HepG2 (cell line): Measurements from ENCODE around the gene NPW. TPM values are rescaled to one million over a fixed set of nuclear protein-coding genes. Genes with fewer than 3 reads are reported as not detected.
A peak's percentile ranks its signal among the peaks of the same experiment; 100 is the strongest.

Experiments
- CEBPB ChIP-seq: IDR thresholded peaks from 2 replicates; pipeline ENCODE4 v1.6.1; 2011; ENCODE audit warnings: low read depth, low read length, improper control_type of control experiment, borderline replicate concordance
- FOXA3 ChIP-seq: IDR thresholded peaks from 2 replicates; pipeline ENCODE4 v1.6.1; 2016; ENCODE audit warnings: missing genetic modification reagents, missing compliant biosample characterization
- FOXK1 ChIP-seq: sonication (generic); formaldehyde crosslinking; IDR thresholded peaks from 2 replicates; pipeline ENCODE4 v1.4.0; 2020; ENCODE audit warnings: low read depth, missing genetic modification reagents, borderline replicate concordance
- GABPB1 ChIP-seq: IDR thresholded peaks from 2 replicates; pipeline ENCODE4 v1.6.1; 2016; ENCODE audit warnings: mild to moderate bottlenecking, missing genetic modification reagents, moderate library complexity, missing compliant biosample characterization
- HDAC1 ChIP-seq: sonication (generic); formaldehyde crosslinking; IDR thresholded peaks from 2 replicates; pipeline ENCODE4 v1.5.1; 2020; ENCODE audit warnings: mild to moderate bottlenecking, missing genetic modification reagents
- HNRNPUL1 ChIP-seq: fragments of 200-400 bp; formaldehyde crosslinking; IDR thresholded peaks from 2 replicates; pipeline ENCODE4 v1.6.1; 2017; ENCODE audit warnings: low read depth, mild to moderate bottlenecking, low read length, moderate library complexity
- HOXA3 ChIP-seq: sonication (generic); formaldehyde crosslinking; IDR thresholded peaks from 2 replicates; pipeline ENCODE4 v1.5.0; 2020; ENCODE audit warnings: missing genetic modification reagents
- JDP2 ChIP-seq: sonication (generic); formaldehyde crosslinking; IDR thresholded peaks from 2 replicates; pipeline ENCODE4 v1.8.1; 2022; ENCODE audit warnings: missing genetic modification reagents, borderline replicate concordance
- MEIS1 ChIP-seq: sonication (generic); formaldehyde crosslinking; IDR thresholded peaks from 2 replicates; pipeline ENCODE4 v1.9.0; 2021; ENCODE audit warnings: mild to moderate bottlenecking, missing genetic modification reagents, moderate library complexity, borderline replicate concordance
- MTA1 ChIP-seq: sonication (generic); formaldehyde crosslinking; IDR thresholded peaks from 2 replicates; pipeline ENCODE4 v1.4.0; 2020; ENCODE audit warnings: missing genetic modification reagents, mild to moderate bottlenecking, borderline replicate concordance
- NONO ChIP-seq, 2 experiments: fragments of 450-650 bp in 1 of 2; sonication (generic) in 1 of 2; formaldehyde crosslinking in 1 of 2; IDR thresholded peaks in 1 of 2; conservative IDR thresholded peaks in 1 of 2; 2 replicates each; pipeline versions ENCODE4 v1.6.1 to v1.8.0; 2017 to 2022; ENCODE audit warnings: mild to moderate bottlenecking in 1 of 2, missing genetic modification reagents in 1 of 2, moderate library complexity in 1 of 2
- SUZ12 ChIP-seq: fragments of 150-350 bp; IDR thresholded peaks from 2 replicates; pipeline ENCODE4 v1.6.1; 2014; ENCODE audit warnings: low read depth, low read length
- ZNF121 ChIP-seq: sonication (generic); formaldehyde crosslinking; IDR thresholded peaks from 2 replicates; pipeline ENCODE4 v1.5.0; 2020; ENCODE audit warnings: mild to moderate bottlenecking, missing genetic modification reagents
- ZNF496 ChIP-seq: sonication (generic); formaldehyde crosslinking; IDR thresholded peaks from 2 replicates; pipeline ENCODE4 v1.8.1; 2023; ENCODE audit warnings: mild to moderate bottlenecking, moderate library complexity, missing genetic modification reagents; ENCODE audit not compliant: insufficient replicate concordance
- ZNF670 ChIP-seq: sonication (generic); formaldehyde crosslinking; IDR thresholded peaks from 2 replicates; pipeline ENCODE4 v1.8.0; 2022; ENCODE audit warnings: mild to moderate bottlenecking, missing genetic modification reagents, borderline replicate concordance
- ZNF737 ChIP-seq: sonication (generic); formaldehyde crosslinking; IDR thresholded peaks from 2 replicates; pipeline ENCODE4 v1.5.0; 2020; ENCODE audit warnings: missing genetic modification reagents, mild to moderate bottlenecking, borderline replicate concordance
- polyA plus RNA-seq, 8 experiments: library from polyadenylated mRNA; depleted of rRNA in 3 of 8; stranded (reverse) in 7 of 8; unstranded in 1 of 8; fragments of >200 nt; fragmentation: Illumina TruSeq in 4 of 8; extraction: Trizol in 4 of 8; gene quantifications; 2 replicates each; pipeline versions ENCODE4 v1.2.1 to v1.2.3, GENCODE V29; 2011 to 2016; ENCODE audit warnings: low read depth in 4 of 8, missing spikeins in 1 of 8, mixed read lengths in 1 of 8; ENCODE audit not compliant: insufficient read depth in 1 of 8
- total RNA-seq, 5 experiments: library from RNA; depleted of rRNA; stranded (reverse); fragments of >200 nt; fragmentation: Illumina TruSeq; extraction: Trizol; gene quantifications; 2 replicates each; pipeline ENCODE4 v1.2.3, GENCODE V29; 2016; ENCODE audit warnings: low read depth in 1 of 5
- TF ChIP-seq, protein P1 (sequence below): sonication (generic); formaldehyde crosslinking; IDR thresholded peaks from 2 replicates; pipeline ENCODE4 v1.4.0; 2020; ENCODE audit warnings: missing genetic modification reagents
- TF ChIP-seq, protein P2 (sequence below): sonication (generic); IDR thresholded peaks from 2 replicates; pipeline ENCODE4 v1.6.1; 2016; ENCODE audit warnings: low read depth, borderline replicate concordance
- TF ChIP-seq, protein P3 (sequence below): sonication (generic); formaldehyde crosslinking; conservative IDR thresholded peaks from 2 replicates; pipeline ENCODE4 v1.4.0; 2020; ENCODE audit warnings: mild to moderate bottlenecking, missing genetic modification reagents, moderate library complexity
- TF ChIP-seq, protein P4 (sequence below): sonication (generic); formaldehyde crosslinking; IDR thresholded peaks from 2 replicates; pipeline ENCODE4 v1.9.0; 2022; ENCODE audit warnings: low read depth, missing genetic modification reagents

NPW gene
- total and polyA plus RNA-seq, 2 of the 13 experiments (the other 11 are each of a cell fraction or from before 2014, with no cell fraction given): 0.24 to 0.97 TPM

DNA sequence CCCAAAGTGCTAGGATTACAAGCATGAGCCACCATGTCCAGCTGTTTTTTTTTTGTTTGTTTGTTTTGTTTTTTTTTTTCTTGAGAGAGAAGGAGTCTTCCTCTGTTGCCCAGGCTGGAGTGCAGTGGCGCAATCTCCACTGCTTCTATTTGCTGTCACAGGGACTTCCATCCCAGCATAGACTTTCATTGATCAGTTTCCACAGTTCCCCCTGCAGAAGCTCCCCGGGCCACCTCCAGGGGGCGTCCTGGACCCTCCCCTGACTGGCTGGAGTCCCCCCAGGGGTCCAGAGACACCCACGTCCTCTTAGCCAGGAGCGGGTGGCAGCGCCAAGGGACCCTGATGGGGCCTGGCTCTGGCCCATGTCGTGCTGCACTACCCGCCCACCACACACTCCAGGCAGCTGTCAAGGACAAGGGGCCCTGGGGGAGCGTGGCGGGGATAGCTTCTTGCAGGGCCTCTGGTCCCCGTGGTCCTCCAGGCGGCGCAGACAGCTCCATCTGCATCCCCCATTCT is 3.1 kb upstream of the NPW start (continued):
- TF ChIP-seq ZNF670 (CRISPR knock-in tag): 0 out of 2 replicates have a peak, but pooled peaks have one; percentile 10
- TF ChIP-seq ZNF121 (CRISPR knock-in tag): peak; percentile 85
- TF ChIP-seq CEBPB: peak; percentile 75
- 0 out of 2 replicates have a peak, but pooled peaks have one; percentile 5 for TF ChIP-seq ZNF737 (CRISPR knock-in tag)
- no peak for TF ChIP-seq SUZ12
- TF ChIP-seq MTA1 (CRISPR knock-in tag): peak; percentile 50; the same call in 1 of the 2 replicates
- TF ChIP-seq HNRNPUL1: no peak
- 0 out of 2 replicates have a peak, but pooled peaks have one; percentile 40 for TF ChIP-seq MEIS1 (CRISPR knock-in tag)
- TF ChIP-seq, protein P1, sequence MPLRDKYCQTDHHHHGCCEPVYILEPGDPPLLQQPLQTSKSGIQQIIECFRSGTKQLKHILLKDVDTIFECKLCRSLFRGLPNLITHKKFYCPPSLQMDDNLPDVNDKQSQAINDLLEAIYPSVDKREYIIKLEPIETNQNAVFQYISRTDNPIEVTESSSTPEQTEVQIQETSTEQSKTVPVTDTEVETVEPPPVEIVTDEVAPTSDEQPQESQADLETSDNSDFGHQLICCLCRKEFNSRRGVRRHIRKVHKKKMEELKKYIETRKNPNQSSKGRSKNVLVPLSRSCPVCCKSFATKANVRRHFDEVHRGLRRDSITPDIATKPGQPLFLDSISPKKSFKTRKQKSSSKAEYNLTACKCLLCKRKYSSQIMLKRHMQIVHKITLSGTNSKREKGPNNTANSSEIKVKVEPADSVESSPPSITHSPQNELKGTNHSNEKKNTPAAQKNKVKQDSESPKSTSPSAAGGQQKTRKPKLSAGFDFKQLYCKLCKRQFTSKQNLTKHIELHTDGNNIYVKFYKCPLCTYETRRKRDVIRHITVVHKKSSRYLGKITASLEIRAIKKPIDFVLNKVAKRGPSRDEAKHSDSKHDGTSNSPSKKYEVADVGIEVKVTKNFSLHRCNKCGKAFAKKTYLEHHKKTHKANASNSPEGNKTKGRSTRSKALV (CRISPR knock-in tag): peak; percentile 88
- TF ChIP-seq NONO (IDR thresholded peaks at IDR 0.05): no peak
- TF ChIP-seq NONO (CRISPR knock-in tag; conservative IDR thresholded peaks at IDR 0.05): 0 out of 2 replicates have a peak, but pooled peaks have one; percentile 33
- TF ChIP-seq HDAC1 (CRISPR knock-in tag): peak; percentile 62; the same call in 1 of the 2 replicates
- TF ChIP-seq, protein P2, sequence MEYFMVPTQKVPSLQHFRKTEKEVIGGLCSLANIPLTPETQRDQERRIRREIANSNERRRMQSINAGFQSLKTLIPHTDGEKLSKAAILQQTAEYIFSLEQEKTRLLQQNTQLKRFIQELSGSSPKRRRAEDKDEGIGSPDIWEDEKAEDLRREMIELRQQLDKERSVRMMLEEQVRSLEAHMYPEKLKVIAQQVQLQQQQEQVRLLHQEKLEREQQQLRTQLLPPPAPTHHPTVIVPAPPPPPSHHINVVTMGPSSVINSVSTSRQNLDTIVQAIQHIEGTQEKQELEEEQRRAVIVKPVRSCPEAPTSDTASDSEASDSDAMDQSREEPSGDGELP: peak; percentile 26; the same call in 1 of the 2 replicates
- TF ChIP-seq ZNF496 (CRISPR knock-in tag): no peak
- TF ChIP-seq, protein P3, sequence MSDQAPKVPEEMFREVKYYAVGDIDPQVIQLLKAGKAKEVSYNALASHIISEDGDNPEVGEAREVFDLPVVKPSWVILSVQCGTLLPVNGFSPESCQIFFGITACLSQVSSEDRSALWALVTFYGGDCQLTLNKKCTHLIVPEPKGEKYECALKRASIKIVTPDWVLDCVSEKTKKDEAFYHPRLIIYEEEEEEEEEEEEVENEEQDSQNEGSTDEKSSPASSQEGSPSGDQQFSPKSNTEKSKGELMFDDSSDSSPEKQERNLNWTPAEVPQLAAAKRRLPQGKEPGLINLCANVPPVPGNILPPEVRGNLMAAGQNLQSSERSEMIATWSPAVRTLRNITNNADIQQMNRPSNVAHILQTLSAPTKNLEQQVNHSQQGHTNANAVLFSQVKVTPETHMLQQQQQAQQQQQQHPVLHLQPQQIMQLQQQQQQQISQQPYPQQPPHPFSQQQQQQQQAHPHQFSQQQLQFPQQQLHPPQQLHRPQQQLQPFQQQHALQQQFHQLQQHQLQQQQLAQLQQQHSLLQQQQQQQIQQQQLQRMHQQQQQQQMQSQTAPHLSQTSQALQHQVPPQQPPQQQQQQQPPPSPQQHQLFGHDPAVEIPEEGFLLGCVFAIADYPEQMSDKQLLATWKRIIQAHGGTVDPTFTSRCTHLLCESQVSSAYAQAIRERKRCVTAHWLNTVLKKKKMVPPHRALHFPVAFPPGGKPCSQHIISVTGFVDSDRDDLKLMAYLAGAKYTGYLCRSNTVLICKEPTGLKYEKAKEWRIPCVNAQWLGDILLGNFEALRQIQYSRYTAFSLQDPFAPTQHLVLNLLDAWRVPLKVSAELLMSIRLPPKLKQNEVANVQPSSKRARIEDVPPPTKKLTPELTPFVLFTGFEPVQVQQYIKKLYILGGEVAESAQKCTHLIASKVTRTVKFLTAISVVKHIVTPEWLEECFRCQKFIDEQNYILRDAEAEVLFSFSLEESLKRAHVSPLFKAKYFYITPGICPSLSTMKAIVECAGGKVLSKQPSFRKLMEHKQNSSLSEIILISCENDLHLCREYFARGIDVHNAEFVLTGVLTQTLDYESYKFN: peak; percentile 29
- 0 out of 2 replicates have a peak, but pooled peaks have one; percentile 5 for TF ChIP-seq HOXA3
- peak; percentile 36; the same call in 1 of the 2 replicates for TF ChIP-seq GABPB1 (CRISPR knock-in tag)
- TF ChIP-seq JDP2 (CRISPR knock-in tag): no peak
- peak; percentile 37 for TF ChIP-seq FOXA3 (CRISPR knock-in tag)
- TF ChIP-seq, protein P4, sequence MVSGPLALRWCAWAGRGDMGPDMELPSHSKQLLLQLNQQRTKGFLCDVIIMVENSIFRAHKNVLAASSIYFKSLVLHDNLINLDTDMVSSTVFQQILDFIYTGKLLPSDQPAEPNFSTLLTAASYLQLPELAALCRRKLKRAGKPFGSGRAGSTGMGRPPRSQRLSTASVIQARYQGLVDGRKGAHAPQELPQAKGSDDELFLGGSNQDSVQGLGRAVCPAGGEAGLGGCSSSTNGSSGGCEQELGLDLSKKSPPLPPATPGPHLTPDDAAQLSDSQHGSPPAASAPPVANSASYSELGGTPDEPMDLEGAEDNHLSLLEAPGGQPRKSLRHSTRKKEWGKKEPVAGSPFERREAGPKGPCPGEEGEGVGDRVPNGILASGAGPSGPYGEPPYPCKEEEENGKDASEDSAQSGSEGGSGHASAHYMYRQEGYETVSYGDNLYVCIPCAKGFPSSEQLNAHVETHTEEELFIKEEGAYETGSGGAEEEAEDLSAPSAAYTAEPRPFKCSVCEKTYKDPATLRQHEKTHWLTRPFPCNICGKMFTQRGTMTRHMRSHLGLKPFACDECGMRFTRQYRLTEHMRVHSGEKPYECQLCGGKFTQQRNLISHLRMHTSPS (CRISPR knock-in tag): peak; percentile 52; the same call in 1 of the 2 replicates
- TF ChIP-seq FOXK1 (CRISPR knock-in tag): peak; percentile 26; the same call in 1 of the 2 replicates
